Motor neuron (in vitro differentiated cells): ENCODE results near the gene ZFPM1. TPM values are rescaled to one million over a fixed set of nuclear protein-coding genes. Genes with fewer than 3 reads are reported as not detected.

Experiments
- ATAC-seq, 8 experiments: fragments of 200-7000 bp; cut with Tn5 transposase; replicated peaks in 6 of 8; 2 replicates each; pipeline ENCODE4 v1.8.0; 2021; ENCODE audit warnings: mild to moderate bottlenecking in 8 of 8, moderate library complexity in 8 of 8
- H3K27ac ChIP-seq, 2 donors: fragments of 250-450 bp; sonication (Bioruptor Pico); 2 replicates each; pipeline ENCODE4 v1.9.0; 2021; ENCODE audit warnings: antibody characterized with exemption in 2 of 2, mild to moderate bottlenecking in 2 of 2, moderate library complexity in 1 of 2
- H3K4me1 ChIP-seq, 2 donors: fragments of 250-450 bp; sonication (Bioruptor Pico); replicated peaks in 1 of 2; 2 replicates each; pipeline ENCODE4 v1.6.1; 2021; ENCODE audit warnings: antibody characterized with exemption in 2 of 2, mild to moderate bottlenecking in 2 of 2, moderate library complexity in 1 of 2
- H3K4me3 ChIP-seq, 5 donors: fragments of 250-450 bp; sonication (Bioruptor Pico); 2 replicates each; pipeline ENCODE4 v1.9.0; 2021; ENCODE audit warnings: antibody characterized with exemption in 5 of 5, mild to moderate bottlenecking in 5 of 5, moderate library complexity in 4 of 5
- WGBS, 10 experiments: fragments of 450-650 bp; shearing (Covaris generic); methylation state at CpG; one replicate each; pipeline ENCODE4 v1.0.0; 2022; 5-methylcytosine and 5-hydroxymethylcytosine counted together
- in situ Hi-C, 9 experiments: fragments of 400-800 bp; cut with MboI; loops; one replicate each; pipeline ENCODE4 v1.15.0; 2021; ENCODE audit warnings: low sequenced_read_pairs in 9 of 9, low pct_unique_long_range_greater_than_20kb in 2 of 9; ENCODE audit not compliant: unreplicated experiment in 9 of 9
- total RNA-seq, 8 experiments: library from RNA; unstranded; fragments of 300-600 nt; gene quantifications; 2 replicates each; pipeline versions ENCODE4 v1.2.3 to v1.2.4, GENCODE V29; 2022

ZFPM1 gene
- total RNA-seq, 8 experiments from 2014 or later: 1.4 to 3.4 (median 2.7) TPM

- no peak for ATAC-seq
- in situ Hi-C loops: loop anchor here in 2 of 9 experiments (25.0 kb wide), 1 partner anchor 91 kb away; no protein-coding TSS in a partner anchor
- Histone ChIP-seq H3K4me3 (no peak overlapping the region), H3K27ac (no peak overlapping the region), H3K4me1 (peaks cover 3 to 7% of the 10 kb centered on the region in 2 donors)
- 80 to 90% (median 88%) methylated on average over 2 to 4 of the region's 26 CpGs; no CpG with 5 or more reads in 6 of the 10 experiments for WGBS, 10 experiments
These were observed 6.3 kb upstream of the ZFPM1 start for GRCh38 chr16:88446736-88447135.

GRCh38 chr16:88447881-88448280 is 5.2 kb upstream of the ZFPM1 start:
- in situ Hi-C loops: loop anchor here in 2 of 9 experiments (25.0 kb wide), 1 partner anchor 89 kb away; no protein-coding TSS in a partner anchor

GRCh38 chr16:88448461-88449266 is 4.4 kb upstream of the ZFPM1 start:
- WGBS, 10 experiments: 14 to 100% (median 75%) methylated on average over 1 to 10 of the region's 26 CpGs; no CpG with 5 or more reads in 4 of the 10 experiments
- ATAC-seq: no peak
- Histone ChIP-seq H3K27ac (no peak overlapping the region), H3K4me3 (no peak overlapping the region), H3K4me1 (peaks cover 5 to 7% of the 10 kb centered on the region in 2 donors)
- in situ Hi-C loops: loop anchor here in 2 of 9 experiments (25.0 kb wide), 1 partner anchor 89 kb away; no protein-coding TSS in a partner anchor

More at GRCh38 chr16:88447881-88448280, 5.2 kb upstream of the ZFPM1 start:
- Histone ChIP-seq H3K27ac (no peak overlapping the region), H3K4me3 (no peak overlapping the region), H3K4me1 (peaks cover 7 to 10% of the 10 kb centered on the region in 2 donors)
- no peak for ATAC-seq
- WGBS, 10 experiments: 60 to 85% (median 73%) methylated on average over 2 to 4 of the region's 5 CpGs; no CpG with 5 or more reads in 4 of the 10 experiments

DNA sequence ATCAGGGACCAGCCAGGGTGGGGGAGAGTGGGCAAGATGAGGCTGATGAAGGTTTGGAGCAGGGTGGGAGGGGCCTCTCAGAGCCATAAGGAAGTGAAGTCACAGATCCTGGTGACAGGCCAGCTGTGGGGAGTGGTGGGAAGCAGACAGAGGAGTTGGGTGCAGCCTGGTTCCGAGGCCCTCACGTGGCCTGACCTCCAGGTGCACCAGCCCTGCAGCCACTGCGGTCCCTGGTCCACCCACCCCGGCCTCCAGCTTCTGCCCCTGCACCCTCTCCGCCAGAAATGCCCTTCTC is 3.9 kb upstream of the ZFPM1 start:
- Histone ChIP-seq H3K4me1 (peaks cover 5 to 7% of the 10 kb centered on the region in 2 donors), H3K4me3 (no peak overlapping the region), H3K27ac (no peak overlapping the region)
- in situ Hi-C loops: loop anchor here in 2 of 9 experiments (25.0 kb wide), 1 partner anchor 88 kb away; no protein-coding TSS in a partner anchor
- 90% methylated on average over 2 of the region's 5 CpGs; no CpG with 5 or more reads in 9 of the 10 experiments for WGBS, 10 experiments
- peak in 1 of 8 experiments; percentile 1 for ATAC-seq

DNA sequence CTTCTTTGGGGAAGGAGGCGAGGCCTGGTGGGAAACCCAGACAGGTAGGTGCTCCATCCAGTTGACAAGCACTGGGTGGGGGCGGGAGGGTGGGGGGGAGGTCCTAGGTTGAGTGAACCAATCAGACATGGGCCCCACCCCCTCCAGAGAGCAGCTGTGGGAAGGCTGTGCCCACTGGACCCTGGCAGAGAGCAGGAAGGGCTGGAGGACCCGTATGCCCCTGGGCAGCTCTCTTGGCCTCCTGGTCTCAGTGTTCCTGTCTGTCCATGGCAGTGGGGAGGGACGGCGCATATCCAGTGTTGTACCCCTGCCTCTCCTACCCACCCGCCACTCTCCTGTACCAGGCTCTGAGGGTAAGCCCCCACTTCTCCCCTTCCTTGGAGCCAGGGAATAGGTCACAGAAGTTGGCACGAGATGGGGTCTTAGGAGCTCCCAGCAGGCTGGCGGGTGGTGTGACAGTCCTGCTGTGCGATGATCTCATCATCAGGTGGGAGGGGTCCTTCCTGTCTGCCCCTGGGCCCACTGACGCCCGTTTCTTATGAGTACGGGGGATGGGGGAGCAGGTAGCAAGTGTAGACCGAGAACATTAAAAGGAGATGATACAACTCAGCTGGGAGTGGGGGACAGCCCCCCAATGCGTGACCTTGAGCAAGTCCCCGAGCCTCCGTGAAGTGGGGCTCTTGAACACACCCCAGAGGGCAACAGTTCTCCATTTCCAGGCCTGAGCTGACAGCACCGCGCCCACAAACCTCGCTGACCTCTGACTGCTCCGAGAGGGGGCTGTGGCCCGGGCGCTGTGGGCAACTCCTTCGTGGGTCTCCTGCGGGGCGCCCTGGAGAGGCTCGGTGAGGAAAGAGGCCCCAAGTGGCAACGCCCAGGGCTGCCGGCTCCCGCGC is 1.2 kb upstream of the ZFPM1 start:
- peak overlapping the region in 1 of 5 donors; percentile 48 for H3K4me3 ChIP-seq
- ATAC-seq: no peak
- peaks cover 13 to 14% of the 10 kb centered on the region in 2 donors for H3K4me1 ChIP-seq
- in situ Hi-C loops: no loop called here
- WGBS, 10 experiments: 53 to 100% (median 74%) methylated on average over 1 to 13 of the region's 30 CpGs; no CpG with 5 or more reads in 6 of the 10 experiments
- no peak overlapping the region for H3K27ac ChIP-seq

GRCh38 chr16:88452482-88453216 is 431 bp upstream of the ZFPM1 start:
- peaks cover 13 to 14% of the 10 kb centered on the region in 2 donors for H3K4me1 ChIP-seq
- in situ Hi-C loops: no loop called here
- H3K27ac ChIP-seq: peak overlapping the region; percentile 47 to 75
- 0% methylated on average over 2 of the region's 72 CpGs; no CpG with 5 or more reads in 9 of the 10 experiments for WGBS, 10 experiments
- peak overlapping the region; percentile 42 to 59 (median 48) for H3K4me3 ChIP-seq
- ATAC-seq: peak; percentile 71 to 84 (median 80)

DNA sequence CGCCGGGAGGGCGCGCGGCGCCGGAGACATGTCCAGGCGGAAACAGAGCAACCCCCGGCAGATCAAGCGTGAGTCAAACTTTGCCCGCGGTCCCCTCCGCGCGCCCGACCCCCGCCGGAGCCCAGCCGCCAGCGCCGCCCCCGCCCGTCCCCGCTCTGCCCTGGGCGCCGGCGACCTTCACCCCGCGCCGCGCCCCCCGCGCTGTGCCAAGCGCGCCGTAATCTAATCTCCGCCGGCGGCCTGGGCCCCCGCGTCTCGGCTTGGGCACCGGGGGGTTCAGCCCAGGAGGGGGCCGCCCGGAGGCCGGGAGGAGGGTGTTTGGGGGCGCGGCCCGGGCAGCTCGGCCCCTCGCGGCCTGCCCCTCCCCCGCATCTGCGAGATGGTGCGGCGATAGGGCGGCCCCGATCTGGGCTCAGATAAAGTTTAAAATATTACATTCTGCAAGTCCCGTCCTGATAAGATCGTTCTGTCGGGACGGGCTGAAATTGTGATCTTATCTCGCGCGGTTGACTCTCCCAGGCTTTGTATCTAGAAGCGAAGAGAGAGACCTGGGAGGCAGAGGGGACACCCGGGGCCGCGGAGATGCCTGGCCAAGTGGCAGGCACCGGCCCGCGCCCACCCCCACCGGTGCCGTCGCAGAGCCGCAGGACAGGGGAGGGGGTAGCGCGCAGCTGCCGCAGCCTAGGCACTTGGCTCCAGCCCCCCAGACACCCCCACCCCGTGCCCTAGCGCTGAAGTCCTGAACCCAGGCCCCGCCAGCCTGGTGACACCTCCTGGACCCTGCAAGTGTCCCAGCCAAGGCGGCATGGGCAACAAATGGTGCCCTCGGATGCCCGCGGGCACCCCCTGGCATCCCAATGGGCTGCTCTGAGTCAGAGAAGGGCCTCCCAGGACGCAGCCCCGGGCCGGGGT is 787 bp downstream of the ZFPM1 start:
- 0% methylated on average over 1 of the region's 89 CpGs; no CpG with 5 or more reads in 8 of the 10 experiments for WGBS, 10 experiments
- H3K4me1 ChIP-seq: peaks cover 9 to 13% of the 10 kb centered on the region in 2 donors
- in situ Hi-C loops: no loop called here
- ATAC-seq: peak in 5 of 8 experiments; percentile 1 to 3 (median 2)
- H3K27ac ChIP-seq: no peak overlapping the region
- H3K4me3 ChIP-seq: peak overlapping the region; percentile 42 to 59 (median 48)

- no peak for ATAC-seq
- peak overlapping the region; percentile 30 to 54 (median 48) for H3K4me3 ChIP-seq
- H3K4me1 ChIP-seq: peaks cover 9 to 13% of the 10 kb centered on the region in 2 donors
- WGBS, 10 experiments: 17 to 33% (median 22%) methylated on average over 3 to 13 of the region's 27 CpGs; no CpG with 5 or more reads in 6 of the 10 experiments
- in situ Hi-C loops: no loop called here
- H3K27ac ChIP-seq: no peak overlapping the region
These were observed 1.5 kb downstream of the ZFPM1 start for GRCh38 chr16:88454523-88454947.

GRCh38 chr16:88455610-88456355 is 2.7 kb downstream of the ZFPM1 start:
- WGBS, 10 experiments: 0% methylated on average over 4 of the region's 68 CpGs; no CpG with 5 or more reads in 9 of the 10 experiments
- H3K4me1 ChIP-seq: peaks cover 9 to 13% of the 10 kb centered on the region in 2 donors
- peak overlapping the region; percentile 30 to 54 (median 48) for H3K4me3 ChIP-seq
- in situ Hi-C loops: no loop called here
- peak in 1 of 8 experiments; percentile 1 for ATAC-seq
- peak overlapping the region; percentile 10 to 23 for H3K27ac ChIP-seq

GRCh38 chr16:88456356-88457292 is 3.5 kb downstream of the ZFPM1 start:
- Histone ChIP-seq H3K27ac (no peak overlapping the region), H3K4me3 (peak overlapping the region in 3 of 5 donors; percentile 42 to 54 (median 48)), H3K4me1 (peaks cover 9 to 18% of the 10 kb centered on the region in 2 donors)
- 71 to 92% (median 80%) methylated on average over 2 to 5 of the region's 14 CpGs; no CpG with 5 or more reads in 5 of the 10 experiments for WGBS, 10 experiments
- no peak for ATAC-seq
- in situ Hi-C loops: no loop called here
